Measurements from ENCODE around the gene RLN2.

Gene RLN2

GRCh38 chr9:5265939-5266338 lies 38.6 kb downstream of the RLN2 start:
- DNase-seq: no peak

GRCh38 chr9:5264219-5264595 lies 40.3 kb downstream of the RLN2 start:
- DNase-seq: no peak

- DNase-seq: peak; percentile 4
Measured at GRCh38 chr9:5263351-5264218, 40.9 kb downstream of the RLN2 start.
